ENCODE data around the gene NUDT5.
"Not testable (repeated sequence)": the region's sequence is repeated elsewhere in the genome, so short reads cannot be mapped to it uniquely, and the experiment has no call there.

NUDT5 gene

GRCh38 chr10:12205082-12205481, 9.4 kb upstream of the NUDT5 start:
- DNase-seq (ENCODE audit: low read depth in 2 of 2): no peak

GRCh38 chr10:12202226-12202625, 6.5 kb upstream of the NUDT5 start:
- no peak for DNase-seq (ENCODE audit: low read depth in 2 of 2)

- no peak for DNase-seq (ENCODE audit: low read depth in 2 of 2)
Observed at GRCh38 chr10:12201543-12201942, 5.9 kb upstream of the NUDT5 start.

GRCh38 chr10:12200850-12201249, 5.2 kb upstream of the NUDT5 start:
- no peak for DNase-seq (ENCODE audit: low read depth in 2 of 2)

- no peak for DNase-seq (ENCODE audit: low read depth in 2 of 2)
Observed at GRCh38 chr10:12198156-12198555, 2.5 kb upstream of the NUDT5 start.

GRCh38 chr10:12196531-12197211, 980 bp upstream of the NUDT5 start:
- DNase-seq (ENCODE audit: low read depth in 2 of 2): no peak

- DNase-seq (ENCODE audit: low read depth in 2 of 2): no peak
Observed at GRCh38 chr10:12195281-12195602, 449 bp downstream of the NUDT5 start.

- no peak for DNase-seq (ENCODE audit: low read depth in 2 of 2)
Observed at GRCh38 chr10:12194752-12195271, 879 bp downstream of the NUDT5 start.

GRCh38 chr10:12193193-12193592, 2.5 kb downstream of the NUDT5 start:
- no peak for DNase-seq (ENCODE audit: low read depth in 2 of 2)

- DNase-seq (ENCODE audit: low read depth in 2 of 2): no peak
Observed at GRCh38 chr10:12191715-12192114, 4.0 kb downstream of the NUDT5 start.

GRCh38 chr10:12189426-12189825, 6.3 kb downstream of the NUDT5 start:
- DNase-seq (ENCODE audit: low read depth in 2 of 2): no peak

- no peak for DNase-seq (ENCODE audit: low read depth in 2 of 2)
Observed at GRCh38 chr10:12188656-12189055, 7.0 kb downstream of the NUDT5 start.

- no peak for DNase-seq (ENCODE audit: low read depth in 2 of 2)
Observed at GRCh38 chr10:12187321-12187905, 8.3 kb downstream of the NUDT5 start.

- no peak for DNase-seq (ENCODE audit: low read depth in 2 of 2)
Observed at GRCh38 chr10:12186323-12186722, 9.4 kb downstream of the NUDT5 start.

- no peak for DNase-seq (ENCODE audit: low read depth in 2 of 2)
Observed at GRCh38 chr10:12184165-12184564, 11.5 kb downstream of the NUDT5 start.

GRCh38 chr10:12181065-12181775, 14.5 kb downstream of the NUDT5 start:
- DNase-seq (ENCODE audit: low read depth in 2 of 2): peak; percentile 23 to 26

- no peak for DNase-seq (ENCODE audit: low read depth in 2 of 2)
Observed at GRCh38 chr10:12180221-12180974, 15.3 kb downstream of the NUDT5 start.

- DNase-seq (ENCODE audit: low read depth in 2 of 2): no peak
Observed at GRCh38 chr10:12179606-12180170, 16.0 kb downstream of the NUDT5 start.

- DNase-seq (ENCODE audit: low read depth in 2 of 2): no peak
Observed at GRCh38 chr10:12177642-12178041, 18.0 kb downstream of the NUDT5 start.

GRCh38 chr10:12171512-12171911, 24.2 kb downstream of the NUDT5 start:
- DNase-seq (ENCODE audit: low read depth in 2 of 2): not testable (repeated sequence)

GRCh38 chr10:12165999-12166775, 29.5 kb downstream of the NUDT5 start:
- DNase-seq (ENCODE audit: low read depth in 2 of 2): no peak
